Measurements from ENCODE around the gene ZNF236. TPM values are rescaled to one million over a fixed set of nuclear protein-coding genes. Genes with fewer than 3 reads are reported as not detected.

ZNF236 gene
- polyA plus RNA-seq, 1 donor from 2014 or later: 7.7 TPM

- no peaks in the 10 kb centered on the region for H4K20me1 ChIP-seq (ENCODE audit: insufficient read depth)
- no peaks in the 10 kb centered on the region for H3K27me3 ChIP-seq (ENCODE audit: insufficient read depth, low read depth, low read length)
- no peak overlapping the region for H3K4me3 ChIP-seq (ENCODE audit: low read length)
Measured at GRCh38 chr18:76972241-76972640, 149.9 kb downstream of the ZNF236 start.

GRCh38 chr18:76972846-76973519, 150.6 kb downstream of the ZNF236 start:
- Histone ChIP-seq H3F3A (ENCODE audit: insufficient read depth, low read length, poor library complexity, severe bottlenecking) (no peaks in the 10 kb centered on the region), H3K9me2 (ENCODE audit: insufficient read depth, low read length) (no peaks in the 10 kb centered on the region), H3K27me3 (ENCODE audit: insufficient read depth, low read depth, low read length) (no peaks in the 10 kb centered on the region), H3K9me3 (ENCODE audit: low read length) (no peaks in the 10 kb centered on the region), H4K20me1 (ENCODE audit: insufficient read depth) (no peaks in the 10 kb centered on the region), H2AFZ (ENCODE audit: low read depth, low read length) (no peak overlapping the region), H3K9ac (ENCODE audit: low read length) (no peak overlapping the region), H3K4me3 (ENCODE audit: low read length) (no peak overlapping the region), H3K27ac (ENCODE audit: low read length) (no peak overlapping the region), H3K79me2 (replicated peaks; ENCODE audit: insufficient read depth, low read length) (no peaks in the 10 kb centered on the region), H3K36me3 (ENCODE audit: insufficient read depth, low read length) (no peaks in the 10 kb centered on the region), H3K4me2 (ENCODE audit: low read length) (no peak overlapping the region)
- no peak for TF ChIP-seq EZH2 (IDR thresholded peaks at IDR 0.05; ENCODE audit: borderline replicate concordance, insufficient read depth, low read length, poor library complexity, severe bottlenecking)
- no peak for TF ChIP-seq TAF1 (IDR thresholded peaks at IDR 0.05; ENCODE audit: low read depth)
- TF ChIP-seq RAD21 (conservative IDR thresholded peaks at IDR 0.05): no peak
- no peak for TF ChIP-seq EP300 (conservative IDR thresholded peaks at IDR 0.05; ENCODE audit: poor library complexity, severe bottlenecking)
- no peak for TF ChIP-seq CTCF (IDR thresholded peaks at IDR 0.05; ENCODE audit: poor library complexity, severe bottlenecking)
- TF ChIP-seq POLR2AphosphoS5 (IDR thresholded peaks at IDR 0.05): no peak

More at GRCh38 chr18:76972241-76972640, 149.9 kb downstream of the ZNF236 start:
- H3K36me3 ChIP-seq (ENCODE audit: insufficient read depth, low read length): no peaks in the 10 kb centered on the region
- no peak overlapping the region for H3K27ac ChIP-seq (ENCODE audit: low read length)
- no peak overlapping the region for H3K9ac ChIP-seq (ENCODE audit: low read length)
- H2AFZ ChIP-seq (ENCODE audit: low read depth, low read length): no peak overlapping the region
- no peak for TF ChIP-seq TAF1 (IDR thresholded peaks at IDR 0.05; ENCODE audit: low read depth)
- TF ChIP-seq EZH2 (IDR thresholded peaks at IDR 0.05; ENCODE audit: borderline replicate concordance, insufficient read depth, low read length, poor library complexity, severe bottlenecking): no peak
- no peak for TF ChIP-seq POLR2AphosphoS5 (IDR thresholded peaks at IDR 0.05)
- no peak for TF ChIP-seq SMC3 (conservative IDR thresholded peaks at IDR 0.05; ENCODE audit: poor library complexity)
- no peak for TF ChIP-seq MXI1 (conservative IDR thresholded peaks at IDR 0.05; ENCODE audit: poor library complexity, severe bottlenecking)
- TF ChIP-seq REST (IDR thresholded peaks at IDR 0.05; ENCODE audit: borderline replicate concordance): no peak
- no peak for TF ChIP-seq EP300 (conservative IDR thresholded peaks at IDR 0.05; ENCODE audit: poor library complexity, severe bottlenecking)
- no peak for TF ChIP-seq RAD21 (conservative IDR thresholded peaks at IDR 0.05)
- TF ChIP-seq CTCF (IDR thresholded peaks at IDR 0.05; ENCODE audit: poor library complexity, severe bottlenecking): no peak
- H3K9me2 ChIP-seq (ENCODE audit: insufficient read depth, low read length): no peaks in the 10 kb centered on the region
- H3K79me2 ChIP-seq (replicated peaks; ENCODE audit: insufficient read depth, low read length): no peaks in the 10 kb centered on the region
- H3K4me2 ChIP-seq (ENCODE audit: low read length): no peak overlapping the region
- H3K9me3 ChIP-seq (ENCODE audit: low read length): no peaks in the 10 kb centered on the region
- no peaks in the 10 kb centered on the region for H3F3A ChIP-seq (ENCODE audit: insufficient read depth, low read length, poor library complexity, severe bottlenecking)

Data from neural cell (in vitro differentiated cells).